Measurements from ENCODE around the gene THSD4. TPM values are rescaled to one million over a fixed set of nuclear protein-coding genes. Genes with fewer than 3 reads are reported as not detected.

The THSD4 gene
- polyA plus RNA-seq, 1 donor from 2014 or later, result 0.46 TPM

DNA sequence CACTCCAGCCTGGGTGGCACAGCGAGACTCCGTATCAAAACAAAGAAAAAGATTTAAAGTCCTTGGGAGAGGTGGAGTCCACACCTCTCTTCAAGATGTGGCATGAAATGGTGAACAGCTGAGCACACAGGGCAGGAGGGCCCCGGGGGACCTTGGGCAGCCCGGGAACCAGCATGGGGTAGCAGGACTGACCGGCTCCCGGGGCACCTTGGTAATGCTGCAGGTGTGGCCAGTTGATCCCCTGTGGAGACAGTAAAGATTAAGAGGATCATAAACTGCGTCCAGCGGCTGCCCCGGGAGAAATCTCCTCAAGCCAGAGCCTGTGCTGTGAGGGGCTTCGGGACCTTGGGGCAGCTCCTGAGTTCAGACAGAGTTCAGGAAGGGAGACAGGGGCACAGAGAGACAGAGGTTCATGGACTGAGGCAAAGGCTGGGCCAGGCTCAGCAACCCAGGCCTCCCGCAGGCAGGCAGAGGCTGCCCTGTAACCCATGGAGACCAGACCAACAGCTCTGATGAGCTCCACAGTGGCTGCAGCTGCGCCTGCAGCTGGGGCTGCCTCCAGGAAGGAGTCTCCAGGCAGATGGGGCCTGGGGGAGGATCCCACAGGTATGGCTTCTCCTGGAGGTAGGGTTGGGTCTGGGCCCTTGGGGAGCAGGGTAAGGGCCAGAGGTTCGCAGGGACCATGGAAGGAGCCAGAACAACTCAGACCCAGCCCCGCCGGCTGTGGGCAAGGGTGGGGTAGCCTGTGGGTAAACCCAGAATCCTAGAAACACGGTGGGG, 695.2 kb downstream of the THSD4 start, which contains the start of gene NR2E3:
Gene NR2E3 (plus strand): TSS at position 299 of the 780 bp plus-strand sequence. CDS start 190 bp downstream, at position 489.
- Histone ChIP-seq H3K27ac (ENCODE audit: low read length) (no peak within 1 kb of the TSS), H3K4me3 (ENCODE audit: low read length) (no peak within 1 kb of the TSS), H3F3A (ENCODE audit: insufficient read depth, low read length, poor library complexity, severe bottlenecking) (no peaks in the 10 kb centered on the region), H4K20me1 (ENCODE audit: insufficient read depth) (no peaks in the 10 kb centered on the region), H3K9me2 (ENCODE audit: insufficient read depth, low read length) (no peaks in the 10 kb centered on the region), H2AFZ (ENCODE audit: low read depth, low read length) (no peak within 1 kb of the TSS), H3K9me3 (ENCODE audit: low read length) (no peaks in the 10 kb centered on the region), H3K4me2 (ENCODE audit: low read length) (no peak within 1 kb of the TSS), H3K36me3 (ENCODE audit: insufficient read depth, low read length) (no peaks in the 10 kb centered on the region), H3K27me3 (ENCODE audit: insufficient read depth, low read depth, low read length) (no peaks in the 10 kb centered on the region), H3K79me2 (replicated peaks; ENCODE audit: insufficient read depth, low read length) (no peaks in the 10 kb centered on the region), H3K9ac (ENCODE audit: low read length) (no peak within 1 kb of the TSS)
- no peak for TF ChIP-seq CTCF (IDR thresholded peaks at IDR 0.05; ENCODE audit: poor library complexity, severe bottlenecking)
- TF ChIP-seq REST (IDR thresholded peaks at IDR 0.05; ENCODE audit: borderline replicate concordance), result no peak
- TF ChIP-seq EP300 (conservative IDR thresholded peaks at IDR 0.05; ENCODE audit: poor library complexity, severe bottlenecking), result no peak
- no peak for TF ChIP-seq RAD21 (conservative IDR thresholded peaks at IDR 0.05)
- TF ChIP-seq POLR2AphosphoS5 (IDR thresholded peaks at IDR 0.05), result no peak
- no peak for TF ChIP-seq SMC3 (conservative IDR thresholded peaks at IDR 0.05; ENCODE audit: poor library complexity)
- TF ChIP-seq EZH2 (IDR thresholded peaks at IDR 0.05; ENCODE audit: borderline replicate concordance, insufficient read depth, low read length, poor library complexity, severe bottlenecking), result no peak
- no peak for TF ChIP-seq TAF1 (IDR thresholded peaks at IDR 0.05; ENCODE audit: low read depth)
- no peak for TF ChIP-seq MXI1 (conservative IDR thresholded peaks at IDR 0.05; ENCODE audit: poor library complexity, severe bottlenecking)

DNA sequence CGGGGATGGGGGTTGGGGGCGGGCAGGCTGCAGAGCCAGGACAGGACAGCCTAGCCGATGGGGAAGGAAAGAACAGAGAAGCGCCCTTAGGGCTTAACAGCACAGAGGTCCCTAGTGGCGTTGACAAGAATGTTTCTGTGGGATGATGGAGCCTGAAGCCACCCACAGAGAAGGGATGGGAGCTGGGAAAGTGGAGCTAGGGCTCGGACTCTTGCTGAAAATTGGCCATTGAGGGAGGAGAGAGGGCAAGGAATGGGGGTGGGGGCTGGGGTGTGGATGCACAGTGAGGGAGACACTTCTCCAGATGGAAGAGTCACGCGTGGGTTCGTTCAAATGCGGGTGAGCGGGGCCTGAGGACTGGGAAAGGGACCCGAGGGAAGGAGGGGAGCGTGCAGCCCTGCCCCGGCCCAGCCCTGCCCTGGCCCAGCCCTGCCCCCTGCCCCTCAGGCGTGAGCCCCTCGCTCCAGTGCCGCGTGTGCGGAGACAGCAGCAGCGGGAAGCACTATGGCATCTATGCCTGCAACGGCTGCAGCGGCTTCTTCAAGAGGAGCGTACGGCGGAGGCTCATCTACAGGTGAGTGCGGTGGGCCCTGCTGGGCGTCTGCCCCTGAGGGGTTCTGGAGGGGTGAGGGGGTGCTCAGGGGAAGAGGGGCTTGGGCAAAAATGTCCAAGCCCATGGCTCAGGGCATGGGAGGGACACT, 695.9 kb downstream of the THSD4 start:
- H3K27ac ChIP-seq (ENCODE audit: low read length), result no peak overlapping the region
- no peaks in the 10 kb centered on the region for H3K27me3 ChIP-seq (ENCODE audit: insufficient read depth, low read depth, low read length)
- H3K36me3 ChIP-seq (ENCODE audit: insufficient read depth, low read length), result no peaks in the 10 kb centered on the region
- no peaks in the 10 kb centered on the region for H3K9me2 ChIP-seq (ENCODE audit: insufficient read depth, low read length)
- H3K4me2 ChIP-seq (ENCODE audit: low read length), result no peak overlapping the region
- H3K79me2 ChIP-seq (replicated peaks; ENCODE audit: insufficient read depth, low read length), result no peaks in the 10 kb centered on the region
- no peak overlapping the region for H3K4me3 ChIP-seq (ENCODE audit: low read length)
- TF ChIP-seq SMC3 (conservative IDR thresholded peaks at IDR 0.05; ENCODE audit: poor library complexity) (no peak), CTCF (IDR thresholded peaks at IDR 0.05; ENCODE audit: poor library complexity, severe bottlenecking) (no peak), REST (IDR thresholded peaks at IDR 0.05; ENCODE audit: borderline replicate concordance) (no peak), EZH2 (IDR thresholded peaks at IDR 0.05; ENCODE audit: borderline replicate concordance, insufficient read depth, low read length, poor library complexity, severe bottlenecking) (no peak), EP300 (conservative IDR thresholded peaks at IDR 0.05; ENCODE audit: poor library complexity, severe bottlenecking) (no peak), RAD21 (conservative IDR thresholded peaks at IDR 0.05) (no peak), MXI1 (conservative IDR thresholded peaks at IDR 0.05; ENCODE audit: poor library complexity, severe bottlenecking) (no peak), TAF1 (IDR thresholded peaks at IDR 0.05; ENCODE audit: low read depth) (no peak), POLR2AphosphoS5 (IDR thresholded peaks at IDR 0.05) (no peak)
- no peak overlapping the region for H3K9ac ChIP-seq (ENCODE audit: low read length)
- no peaks in the 10 kb centered on the region for H3F3A ChIP-seq (ENCODE audit: insufficient read depth, low read length, poor library complexity, severe bottlenecking)
- no peak overlapping the region for H2AFZ ChIP-seq (ENCODE audit: low read depth, low read length)
- H4K20me1 ChIP-seq (ENCODE audit: insufficient read depth), result no peaks in the 10 kb centered on the region
- no peaks in the 10 kb centered on the region for H3K9me3 ChIP-seq (ENCODE audit: low read length)

Data from neural cell (in vitro differentiated cells).